GM19463 (cell line): ENCODE results near the gene UBR4.

Source experiments
- ATAC-seq: cut with Tn5 transposase; IDR thresholded peaks from one replicate; pipeline ENCODE4 v1.9.1; 2021; ENCODE audit warnings: mild to moderate bottlenecking, moderate library complexity; ENCODE audit not compliant: unreplicated experiment

Gene UBR4

DNA sequence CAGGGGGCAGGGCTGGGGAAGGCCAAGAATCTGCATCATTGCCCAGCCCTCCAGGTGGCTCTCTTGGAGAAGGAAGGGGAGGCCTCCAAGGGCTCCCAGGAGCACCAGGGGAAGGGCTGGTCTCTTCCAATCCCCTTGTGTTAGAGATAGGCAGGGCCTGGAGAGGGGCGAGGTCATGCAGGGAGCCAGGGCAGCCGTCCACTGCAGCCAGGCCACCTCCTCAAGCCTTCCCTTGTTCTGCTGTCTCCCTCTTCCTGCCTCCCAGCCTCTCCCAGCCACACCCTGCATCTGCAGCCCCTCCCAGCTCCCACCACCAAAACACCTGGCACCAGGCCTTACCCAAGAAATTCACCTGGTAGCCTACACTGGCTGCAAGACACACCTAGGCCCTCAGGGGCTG, 148.3 kb downstream of the UBR4 start:
- ATAC-seq, result no peak

DNA sequence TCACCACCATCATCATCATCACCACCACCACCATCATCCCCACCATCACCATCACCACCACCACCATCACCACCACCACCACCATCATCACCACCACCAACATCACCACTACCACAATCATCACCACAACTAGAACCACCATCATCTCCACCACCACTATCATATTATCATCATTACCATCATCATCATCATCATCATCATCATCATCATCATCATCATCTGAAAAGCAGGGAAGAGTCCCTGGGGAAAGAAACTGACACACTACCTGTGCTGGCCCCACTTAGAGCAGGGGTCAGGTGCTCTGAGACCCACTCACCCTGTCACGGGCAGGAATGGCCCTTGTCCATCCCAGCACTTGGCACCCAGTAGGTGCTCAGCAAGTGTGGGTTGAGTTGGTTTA, 148.7 kb downstream of the UBR4 start:
- ATAC-seq, result no peak

DNA sequence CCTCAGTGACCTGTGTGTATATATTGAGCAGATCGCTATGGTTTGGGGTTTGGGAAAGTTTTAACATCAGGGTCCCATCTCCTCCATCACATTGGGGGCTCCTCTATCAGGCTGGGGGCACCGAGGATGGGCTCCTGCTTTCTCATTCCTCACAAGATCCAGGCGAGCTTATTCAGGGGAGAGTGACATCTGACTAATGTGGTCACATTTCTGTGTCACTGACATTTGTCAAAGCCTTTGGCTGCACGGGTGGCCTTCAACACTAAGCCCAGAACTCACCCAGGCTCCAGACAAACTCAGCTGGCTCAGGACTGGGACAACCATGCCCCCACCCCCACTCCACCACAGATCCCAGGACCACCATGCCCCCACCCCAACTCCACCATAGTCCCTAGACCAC, 150.3 kb downstream of the UBR4 start:
- ATAC-seq, result no peak

DNA sequence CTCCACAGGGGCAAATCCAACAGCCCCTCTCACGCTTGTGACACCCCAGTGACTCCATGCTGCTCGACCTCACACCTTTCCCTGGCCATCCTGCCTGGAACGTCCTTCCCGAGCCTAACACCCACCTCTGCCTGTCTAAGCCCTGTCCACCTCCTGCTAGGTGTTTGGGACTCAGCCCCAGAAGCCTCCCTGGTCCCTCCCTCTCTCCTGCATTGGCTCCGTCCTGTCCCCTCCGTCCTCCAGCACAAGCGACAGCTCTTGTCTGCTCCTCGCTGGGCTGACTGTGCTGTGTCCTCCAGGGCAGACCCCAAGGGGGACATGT, 151.6 kb downstream of the UBR4 start:
- ATAC-seq, result no peak

DNA sequence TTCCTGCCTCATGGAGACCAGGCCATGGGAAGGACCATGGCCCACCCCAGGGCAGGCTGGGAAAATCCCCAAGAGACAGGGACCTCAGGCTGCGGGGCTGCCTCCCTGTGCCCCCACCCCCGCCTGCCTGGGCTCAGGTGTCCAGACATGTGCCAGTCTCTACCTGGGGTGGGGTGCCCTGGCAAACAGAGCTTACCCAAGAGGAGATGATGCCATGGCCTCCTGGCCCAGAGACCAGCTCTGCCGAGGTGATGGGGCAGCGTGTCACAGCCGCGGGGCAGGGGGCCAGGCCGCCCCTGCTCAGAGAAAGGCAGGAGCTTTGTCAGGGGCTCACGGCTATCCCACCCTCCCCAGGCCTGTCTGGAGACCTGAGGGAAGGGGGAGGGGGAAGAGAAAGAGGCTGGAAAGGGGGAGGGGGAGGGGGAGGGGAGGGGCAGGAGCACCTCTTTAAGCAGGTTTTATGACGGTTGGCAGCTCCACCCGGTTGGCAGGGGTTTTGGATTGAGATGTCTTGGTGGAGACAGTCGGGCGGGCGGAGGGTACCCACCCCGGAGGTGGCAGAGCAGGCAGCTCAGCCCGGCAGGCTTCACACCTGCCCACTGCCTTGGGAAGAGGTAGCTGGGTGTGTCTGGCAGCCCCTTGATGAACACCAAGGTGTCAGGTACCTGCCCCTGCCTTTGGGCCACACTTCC, 152.1 kb downstream of the UBR4 start:
- no peak for ATAC-seq

DNA sequence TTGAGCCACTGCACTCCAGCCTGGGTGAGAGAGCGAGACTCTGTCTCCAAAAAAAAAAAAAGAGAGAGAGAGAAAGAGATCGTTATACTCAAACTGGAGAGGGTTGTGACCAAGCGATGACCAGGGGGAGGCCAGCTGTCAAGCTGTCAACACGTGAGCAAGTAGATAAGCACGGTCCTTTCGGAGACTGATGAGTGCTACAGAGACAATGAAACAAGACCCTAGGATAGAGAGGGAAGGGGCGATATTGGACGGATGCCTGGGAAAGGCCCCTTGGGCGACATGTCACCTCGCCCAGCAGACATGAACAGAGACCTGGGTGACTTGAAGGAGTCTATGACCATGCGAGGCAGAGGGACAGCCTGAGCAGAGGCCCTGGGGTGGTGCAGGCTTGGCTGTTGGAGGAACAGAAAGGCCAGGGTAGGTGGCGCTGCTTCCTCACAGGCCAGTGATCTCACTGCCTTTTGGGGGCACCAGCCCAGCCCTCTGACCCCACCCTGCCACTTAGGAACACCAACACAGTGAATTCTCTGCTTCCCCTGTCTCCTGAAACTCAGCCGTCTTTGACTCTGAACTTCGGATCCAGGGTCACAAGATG, 152.8 kb downstream of the UBR4 start:
- ATAC-seq, result no peak

DNA sequence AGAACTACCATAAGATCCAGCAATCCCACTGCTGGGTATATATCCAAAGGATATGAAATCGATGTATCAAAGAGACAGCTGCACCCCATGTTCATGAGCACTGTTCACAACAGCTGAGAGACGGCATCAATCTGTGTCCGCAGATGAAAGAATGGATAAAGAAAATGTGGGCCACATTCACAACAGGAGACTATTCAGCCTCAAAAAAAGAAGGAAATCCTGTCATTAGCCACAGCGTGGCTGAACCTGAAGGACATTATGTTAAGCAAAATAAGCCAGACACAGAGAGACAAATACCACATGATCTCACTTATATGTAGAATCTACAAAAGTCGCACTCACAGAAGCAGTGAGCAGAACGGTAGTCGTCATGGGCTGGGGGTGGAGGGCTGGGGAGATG, 154.4 kb downstream of the UBR4 start:
- ATAC-seq, result no peak

DNA sequence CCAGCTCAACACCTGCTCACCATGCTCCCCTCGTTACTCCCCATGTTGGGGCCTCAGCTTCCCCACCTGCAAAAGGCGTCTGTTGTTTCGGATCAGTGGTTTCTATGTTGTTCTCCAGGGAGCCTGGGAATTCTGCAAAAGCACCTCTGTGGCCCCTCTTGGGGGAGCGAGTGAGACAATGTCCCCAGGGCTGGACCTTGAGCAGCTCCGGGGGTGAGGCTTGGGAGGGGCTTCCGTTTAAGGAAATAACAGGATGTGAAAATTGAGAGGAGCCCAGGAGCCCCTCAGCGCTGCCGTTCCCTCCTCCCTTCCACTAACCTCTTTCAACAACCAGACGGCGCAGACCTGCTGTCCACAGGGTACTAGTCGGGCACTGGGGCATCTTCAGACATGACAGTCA, 155.1 kb downstream of the UBR4 start:
- no peak for ATAC-seq

DNA sequence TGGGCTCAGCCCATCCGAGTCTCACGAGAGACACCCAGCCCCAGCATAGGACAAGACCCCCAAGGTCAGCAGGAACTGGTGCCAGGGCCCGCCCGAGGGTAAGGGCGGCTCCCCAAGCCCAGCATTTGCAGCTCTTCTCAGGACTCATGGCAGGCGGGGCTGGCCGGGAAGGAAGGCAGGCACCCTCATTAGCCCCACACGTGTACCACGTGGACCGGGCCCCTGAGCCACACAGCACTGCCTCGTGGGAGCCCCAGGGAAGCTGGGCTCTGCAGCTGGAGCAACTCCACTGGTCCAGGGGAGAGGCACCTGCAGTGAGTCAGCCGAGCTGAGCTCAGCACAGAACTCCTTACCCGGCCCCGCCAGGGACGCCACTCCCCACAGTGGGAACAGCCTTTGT, 155.8 kb downstream of the UBR4 start:
- ATAC-seq, result no peak

DNA sequence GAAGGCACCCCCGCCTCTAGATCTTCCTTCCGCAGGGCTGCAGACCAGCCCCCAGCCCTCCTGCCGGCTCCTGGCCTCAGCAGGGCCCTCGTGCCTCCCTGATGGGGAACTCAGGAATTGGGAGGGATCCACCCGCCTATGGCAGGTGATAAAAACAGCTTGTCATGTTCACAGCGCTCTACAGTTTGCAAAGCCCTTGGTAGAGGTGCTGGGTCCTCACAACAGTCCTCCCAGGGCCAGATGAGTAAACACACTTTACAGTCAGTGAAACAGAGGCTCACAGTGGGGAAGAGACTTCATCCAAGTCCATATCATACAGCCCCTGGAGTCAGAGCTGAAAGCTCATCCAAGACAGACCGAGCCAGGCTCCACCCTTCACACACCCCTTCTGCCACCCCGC, 156.6 kb downstream of the UBR4 start:
- ATAC-seq, result no peak

DNA sequence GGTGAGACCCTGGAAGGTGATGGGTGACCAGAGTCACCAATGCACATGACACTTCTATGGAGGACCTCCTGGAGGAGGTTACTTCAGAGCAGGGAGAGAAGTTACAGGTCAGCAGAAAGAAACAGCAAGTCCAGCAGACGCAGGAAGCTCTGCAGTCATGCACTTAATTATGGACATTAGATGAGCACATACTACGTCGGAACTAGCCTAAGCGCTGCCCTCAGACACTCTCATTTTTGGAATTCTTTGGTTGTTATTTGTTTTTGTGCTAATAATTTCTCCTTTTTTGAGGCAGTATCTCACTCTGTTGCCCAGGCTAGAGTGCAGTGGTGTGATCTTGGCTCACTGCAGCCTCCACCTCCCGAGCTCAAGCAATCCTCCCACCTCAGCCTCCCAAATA, 160.3 kb downstream of the UBR4 start:
- no peak for ATAC-seq

DNA sequence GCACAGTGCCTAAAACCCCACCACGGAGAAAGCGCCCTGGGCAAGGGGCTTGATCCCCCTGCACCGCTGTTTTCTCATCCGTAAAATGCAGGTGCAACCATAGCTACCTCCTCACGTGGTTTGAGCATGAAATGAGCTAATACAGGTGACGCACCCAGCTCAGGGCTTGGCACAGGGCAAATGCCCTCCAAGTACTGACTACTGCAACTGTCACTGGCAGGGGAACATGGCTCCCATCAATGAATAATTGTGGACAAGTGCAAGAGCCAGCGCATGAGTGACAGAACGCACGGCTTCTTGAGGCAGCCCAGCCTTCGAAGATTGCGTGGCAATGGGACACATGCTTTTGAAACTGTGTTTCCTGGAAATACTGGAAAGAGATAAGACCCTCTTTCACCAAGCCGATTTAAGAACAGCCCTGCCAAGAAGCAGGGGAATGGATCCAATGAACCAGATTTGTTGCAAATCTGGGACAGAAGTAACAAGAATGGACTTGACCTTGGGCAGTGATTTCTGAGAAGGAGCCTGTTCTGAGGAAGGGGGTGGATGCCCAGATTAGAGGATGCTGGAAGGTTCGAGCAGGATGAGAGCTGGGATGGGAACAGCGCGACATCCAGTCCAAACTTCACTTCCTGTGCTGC, 160.8 kb downstream of the UBR4 start:
- no peak for ATAC-seq

DNA sequence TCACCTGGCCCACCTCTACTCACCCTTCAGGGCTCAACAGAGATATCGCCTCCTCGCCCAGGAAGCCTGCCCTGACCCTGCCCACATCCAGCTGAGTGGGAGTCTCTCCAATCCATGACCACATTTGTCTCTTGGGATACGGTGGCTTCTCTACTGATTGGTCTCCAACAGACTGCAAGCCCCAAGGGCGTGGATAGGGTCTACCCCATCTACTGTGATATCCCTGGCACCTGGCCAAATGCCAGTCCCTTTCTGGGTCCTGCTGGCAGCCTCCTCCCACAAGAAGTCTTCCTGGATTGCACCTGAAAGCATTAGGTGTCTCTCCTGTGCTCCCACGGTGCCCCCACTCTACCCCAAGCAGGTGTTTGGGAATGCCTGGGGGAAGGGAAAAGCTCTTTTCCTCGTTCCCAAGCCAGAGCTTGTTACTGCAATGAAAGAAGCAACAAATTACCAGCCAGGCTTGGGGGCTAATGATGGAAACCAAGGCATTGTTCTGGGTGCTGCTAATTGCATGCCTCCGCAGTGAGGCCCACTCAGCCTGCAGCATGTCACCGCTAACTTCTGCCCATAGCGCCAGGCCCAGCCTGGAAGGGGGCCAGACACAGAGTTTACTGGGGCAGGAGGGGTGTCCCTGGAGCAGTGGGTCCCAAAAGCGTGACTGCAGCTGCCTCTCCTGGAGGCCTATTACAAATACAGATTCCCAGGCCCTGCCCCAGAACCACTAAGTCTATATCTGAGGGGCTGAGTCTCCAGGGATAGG, 162.9 kb downstream of the UBR4 start:
- no peak for ATAC-seq

DNA sequence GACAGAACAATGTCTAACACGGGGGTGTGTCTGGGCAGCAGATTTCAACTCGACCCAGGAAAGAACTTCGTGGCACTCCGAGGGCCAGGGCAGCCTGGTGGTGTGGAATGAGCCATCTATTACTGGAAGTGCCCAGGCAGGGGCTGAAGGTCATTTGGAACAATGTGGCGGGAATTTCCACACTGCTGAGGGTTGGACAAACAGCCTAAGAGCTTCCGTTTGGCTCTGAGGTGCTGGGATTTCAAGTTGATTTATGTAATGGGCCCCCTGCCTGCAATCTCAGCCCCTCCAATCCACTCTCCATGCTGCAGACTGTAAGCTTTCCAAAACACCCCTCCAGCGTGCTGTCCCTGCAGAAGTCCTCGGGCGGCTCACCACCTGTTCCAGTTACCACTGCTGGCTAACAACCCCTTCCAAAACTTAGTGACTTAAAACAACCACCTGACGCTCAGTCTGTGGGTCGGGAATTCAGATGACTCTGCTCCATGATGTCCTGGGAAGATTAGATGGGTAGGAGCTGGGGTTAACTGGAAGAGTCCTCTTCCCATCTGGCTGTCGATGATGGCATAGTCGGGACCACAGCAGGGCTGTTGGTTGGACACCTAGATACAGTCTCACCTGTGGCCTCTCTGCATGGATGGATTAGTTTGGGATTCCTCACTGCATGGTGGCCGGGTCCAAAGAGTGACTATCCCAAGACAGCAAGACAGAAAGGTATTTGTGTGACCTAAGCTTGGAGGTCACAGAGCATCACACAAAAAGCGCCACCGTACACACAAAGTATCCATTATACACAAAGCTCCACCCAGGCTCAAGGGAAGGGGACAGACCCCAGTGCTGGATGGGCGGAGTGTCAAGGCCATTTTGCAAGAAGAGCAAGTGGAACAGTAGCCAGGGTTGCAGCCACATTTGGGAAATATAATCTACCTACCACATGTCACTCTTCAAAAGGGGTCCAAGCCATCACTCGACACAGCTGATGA, 163.9 kb downstream of the UBR4 start:
- no peak for ATAC-seq

DNA sequence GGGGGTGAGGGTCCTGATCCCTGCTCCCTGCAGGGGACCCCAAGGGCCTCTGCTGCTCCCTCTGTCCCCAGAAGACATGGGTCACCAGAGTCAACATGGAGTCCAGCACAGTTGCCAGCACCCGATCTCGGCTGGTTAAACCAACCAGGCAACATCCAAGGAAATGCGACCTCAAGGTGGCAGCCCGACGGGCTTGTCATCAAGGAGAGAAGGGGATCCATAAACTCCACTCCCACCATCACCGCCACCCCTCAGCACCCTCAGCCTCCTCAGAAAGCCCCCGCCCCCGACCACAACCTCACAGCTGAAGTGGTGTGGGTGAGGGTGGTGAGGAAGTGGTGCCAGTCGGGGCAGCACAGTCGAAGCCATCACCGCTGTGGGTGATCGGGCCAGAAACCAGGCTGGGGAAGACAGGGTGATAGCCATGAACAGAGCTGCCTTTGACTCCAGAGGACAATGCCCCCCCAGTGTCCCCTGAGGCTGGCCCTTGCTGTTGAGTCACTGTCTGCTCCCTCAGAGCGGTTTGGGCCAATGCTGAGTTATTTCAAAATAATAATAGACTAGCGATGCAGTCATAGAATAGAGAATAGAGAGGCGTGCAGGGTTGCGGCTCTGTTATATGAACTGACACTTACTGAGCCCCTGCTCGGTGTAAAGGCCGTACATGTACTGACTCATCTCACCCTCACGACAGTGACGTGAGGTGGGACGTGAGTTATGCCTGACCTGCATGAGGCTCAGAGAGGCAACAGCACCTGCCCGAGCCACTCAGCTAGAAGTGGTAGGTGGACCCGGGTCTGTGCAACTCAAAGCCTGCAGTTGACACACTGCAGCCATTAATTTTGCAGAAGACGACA, 164.9 kb downstream of the UBR4 start:
- no peak for ATAC-seq

DNA sequence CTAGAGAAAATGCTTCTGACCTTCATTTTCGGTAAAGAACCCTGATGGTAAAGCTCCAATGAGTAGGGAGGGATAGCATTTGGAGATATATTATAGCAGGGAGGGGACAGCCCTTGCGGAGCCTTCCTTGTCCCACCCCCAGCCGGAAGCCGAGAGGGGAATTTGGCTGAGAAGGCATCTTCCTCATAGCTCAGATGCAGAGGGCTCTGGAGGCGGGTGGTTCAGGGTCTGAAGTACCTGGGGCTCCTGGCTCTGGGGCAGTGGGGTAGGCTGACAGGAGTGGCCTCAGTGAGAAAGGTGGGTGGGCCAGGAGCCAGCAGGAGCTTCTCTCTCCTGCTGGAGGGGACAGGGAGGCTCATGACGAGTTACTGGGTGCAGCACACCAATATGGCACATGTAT, 165.6 kb downstream of the UBR4 start:
- ATAC-seq, result no peak

DNA sequence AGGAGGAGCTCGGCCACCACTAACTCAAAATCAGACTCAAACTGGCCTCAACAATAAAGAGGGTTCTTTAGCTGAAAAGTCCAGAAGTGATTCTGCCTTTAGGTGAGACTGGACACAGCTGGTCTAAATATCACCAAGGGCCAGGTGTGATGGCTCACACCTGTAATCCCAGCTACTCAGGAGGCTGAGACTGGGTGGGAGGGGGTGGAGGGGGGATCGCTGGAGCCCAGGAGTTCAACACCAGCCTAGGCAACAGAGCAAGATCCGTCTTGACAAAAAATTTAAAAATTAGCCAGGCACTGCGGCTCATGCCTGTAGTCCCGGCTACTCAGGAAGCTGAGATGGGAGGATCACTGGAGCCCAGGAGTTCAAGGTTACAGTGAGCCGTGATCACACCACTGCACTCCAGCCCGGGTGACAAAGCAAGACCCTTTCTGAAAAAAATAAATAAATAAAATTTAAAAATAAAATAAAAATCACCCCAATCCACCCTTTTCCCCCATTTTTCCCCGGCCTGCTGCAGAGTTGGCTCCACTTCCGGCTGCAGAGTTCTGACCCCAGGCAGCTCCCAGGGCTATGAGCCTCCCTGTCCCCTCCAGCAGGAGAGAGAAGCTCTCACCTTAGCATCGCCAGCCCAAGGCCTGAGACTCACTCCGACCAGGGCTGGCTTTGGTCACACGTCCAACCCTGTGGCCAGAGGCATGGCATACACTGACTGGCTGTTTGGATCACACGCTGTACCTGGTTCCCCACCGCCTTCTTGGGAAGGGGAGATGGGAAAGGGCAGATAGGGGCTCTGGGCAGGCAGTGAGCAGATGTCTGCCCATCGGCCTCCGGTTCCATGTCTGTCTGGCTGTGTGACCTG, 166.3 kb downstream of the UBR4 start:
- no peak for ATAC-seq

DNA sequence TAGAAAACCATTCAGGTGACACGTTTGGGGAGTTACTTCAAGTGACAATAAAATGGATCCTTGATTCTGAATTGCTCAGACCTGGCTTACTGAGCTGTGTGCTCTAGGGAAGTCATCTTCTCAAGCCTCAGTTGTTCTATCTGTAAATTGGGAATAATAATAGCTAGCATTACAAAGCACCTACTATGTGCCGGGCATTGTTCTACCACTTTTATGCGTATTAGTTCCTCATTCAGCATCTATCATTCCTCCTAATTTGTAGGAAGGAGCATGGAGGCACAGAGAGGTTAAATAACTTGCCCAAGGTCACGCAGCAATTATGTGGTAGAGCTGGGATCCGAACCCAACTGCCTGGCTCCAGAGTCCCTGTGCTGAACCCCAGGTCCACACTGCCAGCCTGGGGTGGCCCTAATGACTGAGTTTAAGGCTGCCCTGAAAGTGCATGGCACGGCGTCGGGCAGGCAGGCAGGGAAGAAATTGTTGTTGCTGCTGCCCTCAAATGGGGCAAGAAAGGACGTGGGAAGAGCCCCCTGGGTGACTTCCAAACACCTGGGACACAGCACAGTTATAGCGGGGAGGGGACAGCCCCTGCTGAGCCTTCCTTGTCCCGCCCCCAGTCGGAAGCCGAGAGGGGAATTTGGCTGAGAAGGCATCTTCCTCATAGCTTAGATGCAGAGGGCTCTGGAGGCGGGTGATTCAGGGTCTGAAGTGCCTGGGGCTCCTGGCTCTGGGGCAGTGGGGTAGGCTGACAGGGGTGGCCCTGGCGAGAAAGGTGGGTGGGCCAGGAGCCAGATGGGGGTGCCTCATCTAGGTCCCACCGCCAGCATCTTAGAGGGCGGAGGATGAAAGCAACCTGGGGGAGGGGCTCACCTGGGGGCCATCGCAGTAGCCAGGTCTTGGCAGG, 167.1 kb downstream of the UBR4 start:
- no peak for ATAC-seq
